Measurements from ENCODE around the gene SAMD11. TPM values are rescaled to one million over a fixed set of nuclear protein-coding genes. Genes with fewer than 3 reads are reported as not detected.

SAMD11 gene
- total RNA-seq, 2 donors from 2014 or later, result 3.0 to 4.2 TPM

DNA sequence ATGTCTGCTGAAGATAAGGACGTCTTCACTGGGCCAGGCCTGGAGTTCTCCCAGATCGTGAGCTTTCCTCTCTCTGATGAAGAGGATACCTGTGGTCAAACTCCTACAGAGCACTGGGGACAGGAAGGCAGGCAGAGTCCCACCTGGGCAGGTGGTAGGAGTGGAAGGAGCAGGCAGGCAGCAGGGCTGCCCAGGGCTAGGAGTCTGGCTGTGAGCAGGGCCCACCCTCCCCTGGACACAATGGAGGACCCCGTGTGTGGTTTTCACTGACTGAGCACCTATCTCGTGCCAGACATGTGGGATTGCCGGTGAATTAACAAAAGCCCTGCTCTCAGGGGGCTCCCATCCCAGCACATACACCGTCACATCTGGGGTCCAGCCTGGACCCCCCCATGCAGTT lies 4.9 kb upstream of the SAMD11 start:
- Histone ChIP-seq H3K9ac (ENCODE audit: low read depth in 2 of 2, low read length in 2 of 2) (no peak overlapping the region), H3K4me1 (peaks cover 17% of the 10 kb centered on the region), H3K9me3 (no peaks in the 10 kb centered on the region), H3K4me3 (no peak overlapping the region), H3K36me3 (no peaks in the 10 kb centered on the region), H3K27me3 (peaks cover 76% of the 10 kb centered on the region), H3K27ac (no peak overlapping the region)
- DNase-seq, result no peak
- TF ChIP-seq, protein P1, sequence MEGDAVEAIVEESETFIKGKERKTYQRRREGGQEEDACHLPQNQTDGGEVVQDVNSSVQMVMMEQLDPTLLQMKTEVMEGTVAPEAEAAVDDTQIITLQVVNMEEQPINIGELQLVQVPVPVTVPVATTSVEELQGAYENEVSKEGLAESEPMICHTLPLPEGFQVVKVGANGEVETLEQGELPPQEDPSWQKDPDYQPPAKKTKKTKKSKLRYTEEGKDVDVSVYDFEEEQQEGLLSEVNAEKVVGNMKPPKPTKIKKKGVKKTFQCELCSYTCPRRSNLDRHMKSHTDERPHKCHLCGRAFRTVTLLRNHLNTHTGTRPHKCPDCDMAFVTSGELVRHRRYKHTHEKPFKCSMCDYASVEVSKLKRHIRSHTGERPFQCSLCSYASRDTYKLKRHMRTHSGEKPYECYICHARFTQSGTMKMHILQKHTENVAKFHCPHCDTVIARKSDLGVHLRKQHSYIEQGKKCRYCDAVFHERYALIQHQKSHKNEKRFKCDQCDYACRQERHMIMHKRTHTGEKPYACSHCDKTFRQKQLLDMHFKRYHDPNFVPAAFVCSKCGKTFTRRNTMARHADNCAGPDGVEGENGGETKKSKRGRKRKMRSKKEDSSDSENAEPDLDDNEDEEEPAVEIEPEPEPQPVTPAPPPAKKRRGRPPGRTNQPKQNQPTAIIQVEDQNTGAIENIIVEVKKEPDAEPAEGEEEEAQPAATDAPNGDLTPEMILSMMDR (IDR thresholded peaks at IDR 0.05), result no peak
- intact Hi-C loops (cut with DNase I), result no loop called here

DNA sequence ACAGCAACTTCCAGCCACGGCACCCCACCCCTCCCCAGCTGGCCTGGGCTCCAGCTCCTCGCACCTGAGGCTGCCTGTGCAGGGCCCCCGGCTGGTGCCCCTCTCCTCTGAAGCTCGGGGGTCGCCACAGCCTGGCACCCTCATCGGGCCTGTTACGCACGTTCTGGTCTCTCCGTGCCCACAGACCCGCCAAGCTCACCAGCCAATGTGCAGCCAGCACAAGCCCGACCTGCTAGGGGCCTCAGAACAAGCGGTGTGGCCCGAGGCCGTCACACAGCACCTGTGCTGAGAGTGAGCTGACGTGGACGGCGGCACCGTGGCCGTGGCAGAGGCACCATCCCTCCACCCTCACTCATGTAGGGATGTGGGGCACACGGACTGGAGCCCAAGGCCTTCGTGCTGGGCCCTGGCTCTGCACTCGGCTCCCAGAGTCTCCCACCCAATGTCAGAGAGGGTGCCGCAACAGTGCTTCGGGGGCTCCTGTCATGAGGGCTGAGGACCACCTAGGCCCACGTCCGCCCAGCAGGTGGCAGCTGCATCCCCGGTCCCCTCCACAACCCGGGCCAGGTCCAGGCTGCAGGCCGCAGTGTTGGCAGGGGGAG lies 4.4 kb upstream of the SAMD11 start:
- peaks cover 17% of the 10 kb centered on the region for H3K4me1 ChIP-seq
- no peak overlapping the region for H3K9ac ChIP-seq (ENCODE audit: low read depth in 2 of 2, low read length in 2 of 2)
- no peaks in the 10 kb centered on the region for H3K36me3 ChIP-seq
- no peaks in the 10 kb centered on the region for H3K9me3 ChIP-seq
- H3K27me3 ChIP-seq, result peaks cover 71% of the 10 kb centered on the region
- no peak overlapping the region for H3K27ac ChIP-seq
- intact Hi-C loops (cut with DNase I), result no loop called here
- DNase-seq, result no peak
- H3K4me3 ChIP-seq, result no peak overlapping the region
- TF ChIP-seq, protein P1 (IDR thresholded peaks at IDR 0.05), result no peak

DNA sequence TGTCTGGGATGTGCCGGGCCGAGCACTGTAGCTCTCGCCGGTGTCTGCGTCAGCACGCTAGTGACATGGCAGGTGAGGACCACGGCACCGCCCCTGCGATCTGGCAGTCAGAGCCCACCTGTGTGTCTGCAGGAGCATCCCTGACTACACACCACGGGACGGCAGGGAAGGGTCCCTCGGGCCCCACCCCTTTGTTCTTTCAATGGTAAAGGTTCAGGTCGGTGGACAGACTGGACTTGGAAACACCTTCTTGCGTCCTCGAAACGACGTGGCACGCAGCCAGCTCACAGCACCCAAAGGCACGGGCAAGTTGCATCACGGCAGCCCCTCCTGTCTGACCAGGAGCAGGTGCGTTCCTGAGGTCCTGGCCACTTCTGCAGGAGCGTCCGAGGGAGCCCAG lies 3.7 kb upstream of the SAMD11 start:
- Histone ChIP-seq H3K9me3 (no peaks in the 10 kb centered on the region), H3K27me3 (peaks cover 76% of the 10 kb centered on the region), H3K27ac (no peak overlapping the region), H3K4me3 (no peak overlapping the region), H3K4me1 (peaks cover 22% of the 10 kb centered on the region), H3K9ac (ENCODE audit: low read depth in 2 of 2, low read length in 2 of 2) (no peak overlapping the region), H3K36me3 (no peaks in the 10 kb centered on the region)
- TF ChIP-seq, protein P1 (IDR thresholded peaks at IDR 0.05), result no peak
- no peak for DNase-seq
- intact Hi-C loops (cut with DNase I), result no loop called here

DNA sequence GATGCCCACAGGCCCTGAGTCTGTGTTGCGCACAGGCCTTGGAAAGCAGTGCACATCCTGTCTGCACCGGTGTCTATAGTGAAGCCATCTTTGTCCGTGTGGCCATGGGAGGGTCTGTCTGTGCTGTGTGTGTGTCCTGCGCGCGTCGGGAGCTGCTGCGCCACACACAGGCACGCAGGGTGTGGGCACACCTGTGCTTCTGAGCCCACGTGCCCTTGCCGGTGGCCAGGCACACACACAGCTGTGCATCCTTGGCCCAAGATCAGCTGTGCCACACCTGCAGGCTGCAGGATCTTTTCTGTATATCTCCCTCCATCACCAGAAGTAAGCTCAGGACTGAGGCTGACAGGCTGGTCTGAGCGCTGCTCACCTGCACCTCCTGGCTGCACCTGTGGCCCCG lies 3.2 kb upstream of the SAMD11 start:
- no peak overlapping the region for H3K27ac ChIP-seq
- H3K9me3 ChIP-seq, result no peaks in the 10 kb centered on the region
- TF ChIP-seq, protein P1 (IDR thresholded peaks at IDR 0.05), result no peak
- H3K4me1 ChIP-seq, result peaks cover 22% of the 10 kb centered on the region
- peaks cover 79% of the 10 kb centered on the region for H3K27me3 ChIP-seq
- intact Hi-C loops (cut with DNase I), result no loop called here
- H3K4me3 ChIP-seq, result no peak overlapping the region
- no peaks in the 10 kb centered on the region for H3K36me3 ChIP-seq
- no peak for DNase-seq
- no peak overlapping the region for H3K9ac ChIP-seq (ENCODE audit: low read depth in 2 of 2, low read length in 2 of 2)

DNA sequence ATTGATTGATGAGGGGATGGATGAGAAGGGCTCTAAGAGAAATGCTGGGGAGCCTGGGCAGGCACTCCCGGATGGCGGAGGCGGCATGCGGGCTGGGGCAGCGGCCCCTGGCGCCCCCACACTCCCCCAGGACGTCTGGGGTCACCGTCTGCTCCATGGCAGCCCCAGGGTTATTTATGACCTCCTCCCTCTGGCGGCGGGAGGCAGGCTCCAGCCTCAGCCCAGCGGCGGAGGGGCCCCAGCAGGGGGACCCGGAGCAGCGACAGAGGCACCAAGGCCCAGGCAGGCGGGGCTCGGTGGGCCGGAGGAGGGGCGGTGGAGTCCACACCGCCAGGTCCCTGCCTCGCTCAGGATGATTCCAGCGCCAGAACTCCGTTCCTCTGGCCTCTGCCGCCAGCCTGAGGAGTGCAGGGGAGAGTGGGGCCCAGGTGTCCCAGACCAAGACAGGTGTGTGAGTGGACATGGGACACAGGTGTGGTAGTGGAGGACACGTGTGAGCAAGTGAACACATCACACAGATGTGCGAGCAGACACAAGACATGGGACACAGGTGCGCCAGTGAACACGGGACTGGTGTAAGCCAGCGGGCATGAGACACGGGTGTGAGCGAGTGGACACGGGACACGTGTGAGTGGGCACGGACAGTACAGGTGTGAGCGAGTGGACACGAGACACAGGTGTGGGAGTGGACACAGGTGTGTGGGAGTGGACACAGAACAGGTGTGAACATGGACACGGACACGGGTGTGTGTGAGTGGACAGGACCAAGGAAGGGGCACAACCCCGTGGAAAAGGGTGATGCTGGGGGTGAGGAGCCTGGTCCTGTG lies 2.5 kb upstream of the SAMD11 start:
- H3K9ac ChIP-seq (ENCODE audit: low read depth in 2 of 2, low read length in 2 of 2), result no peak overlapping the region
- peak; percentile 69 for DNase-seq
- no peak overlapping the region for H3K27ac ChIP-seq
- peaks cover 22% of the 10 kb centered on the region for H3K4me1 ChIP-seq
- H3K9me3 ChIP-seq, result no peaks in the 10 kb centered on the region
- H3K4me3 ChIP-seq, result no peak overlapping the region
- H3K27me3 ChIP-seq, result peaks cover 84% of the 10 kb centered on the region
- no peaks in the 10 kb centered on the region for H3K36me3 ChIP-seq
- TF ChIP-seq, protein P1 (IDR thresholded peaks at IDR 0.05), result no peak
- intact Hi-C loops (cut with DNase I), result no loop called here
